ENCODE data around the gene HTR3B. TPM values are rescaled to one million over a fixed set of nuclear protein-coding genes. Genes with fewer than 3 reads are reported as not detected.

Gene HTR3B
- polyA plus RNA-seq, 3 donors, result 0.04 to 0.14 TPM; not detected in 1

GRCh38 chr11:113856966-113857759 lies 47.4 kb upstream of the HTR3B start:
- no peak for DNase-seq
- H3K4me1 Mint-ChIP-seq, result no peaks in the 10 kb centered on the region
- peaks cover 0 to 2% (median 0%) of the 10 kb centered on the region in 3 donors for H3K27me3 Mint-ChIP-seq (ENCODE audit: low read depth in 3 of 3)
- Histone ChIP-seq H3K4me1 (ENCODE audit: control insufficient read depth in 1 of 2, insufficient read depth in 2 of 2, low read length in 2 of 2) (no peaks in the 10 kb centered on the region), H3K9ac (ENCODE audit: insufficient read depth, low read length, poor library complexity, severe bottlenecking) (no peak overlapping the region), H3K4me3 (replicated peaks in 1 of 3; ENCODE audit: low read depth in 2 of 3, low read length in 3 of 3) (no peak overlapping the region), H2AFZ (ENCODE audit: insufficient read depth, low read depth, low read length, poor library complexity, severe bottlenecking) (no peak overlapping the region), H4K20me1 (ENCODE audit: insufficient read depth, low read length) (no peaks in the 10 kb centered on the region), H3K4me2 (replicated peaks; ENCODE audit: extremely low read depth, low read length, poor library complexity, severe bottlenecking) (no peak overlapping the region), H3K79me2 (ENCODE audit: insufficient read depth, low read length) (no peaks in the 10 kb centered on the region), H3K27me3 (ENCODE audit: control insufficient read depth in 2 of 2, insufficient read depth in 2 of 2, low read length in 2 of 2) (no peaks in the 10 kb centered on the region), H3K36me3 (replicated peaks in 1 of 2; ENCODE audit: control insufficient read depth in 1 of 2, insufficient read depth in 2 of 2, low read length in 2 of 2) (peaks cover 8 to 16% of the 10 kb centered on the region in 2 donors), H3K9me3 (replicated peaks in 1 of 2; ENCODE audit: control insufficient read depth in 1 of 2, insufficient read depth in 1 of 2, low read length in 2 of 2) (no peaks in the 10 kb centered on the region), H3K27ac (ENCODE audit: low read depth in 1 of 2, low read length in 2 of 2) (no peak overlapping the region)
- TF ChIP-seq CTCF (IDR thresholded peaks at IDR 0.05), result no peak
- peaks cover 11% of the 10 kb centered on the region in 2 donors for H3K36me3 Mint-ChIP-seq
- H3K9me3 Mint-ChIP-seq, result no peaks in the 10 kb centered on the region
- WGBS (ENCODE audit: insufficient coverage), result 100% methylated on average over 1 of the region's 5 CpGs
- no peak overlapping the region for H3K4me3 Mint-ChIP-seq
- intact Hi-C loops (cut with micrococcal nuclease), result no loop called here
- no peak overlapping the region for H3K27ac Mint-ChIP-seq

- no peak for TF ChIP-seq CTCF (IDR thresholded peaks at IDR 0.05)
- no peak overlapping the region for H3K9ac ChIP-seq (ENCODE audit: insufficient read depth, low read length, poor library complexity, severe bottlenecking)
- H3K36me3 ChIP-seq (replicated peaks in 1 of 2; ENCODE audit: control insufficient read depth in 1 of 2, insufficient read depth in 2 of 2, low read length in 2 of 2), result no peaks in the 10 kb centered on the region
- Mint-ChIP-seq H3K36me3 (peaks cover 0 to 3% of the 10 kb centered on the region in 2 donors), H3K4me3 (no peak overlapping the region), H3K27me3 (ENCODE audit: low read depth in 3 of 3) (peaks cover 0 to 4% (median 0%) of the 10 kb centered on the region in 3 donors), H3K9me3 (peaks cover 0 to 2% (median 0%) of the 10 kb centered on the region in 7 donors), H3K4me1 (no peaks in the 10 kb centered on the region), H3K27ac (no peak overlapping the region)
- no peak overlapping the region for H3K27ac ChIP-seq (ENCODE audit: low read depth in 1 of 2, low read length in 2 of 2)
- no peak for DNase-seq
- no peaks in the 10 kb centered on the region for H3K27me3 ChIP-seq (ENCODE audit: control insufficient read depth in 2 of 2, insufficient read depth in 2 of 2, low read length in 2 of 2)
- H3K4me1 ChIP-seq (ENCODE audit: control insufficient read depth in 1 of 2, insufficient read depth in 2 of 2, low read length in 2 of 2), result no peaks in the 10 kb centered on the region
- intact Hi-C loops (cut with micrococcal nuclease), result no loop called here
- H4K20me1 ChIP-seq (ENCODE audit: insufficient read depth, low read length), result no peaks in the 10 kb centered on the region
- H3K79me2 ChIP-seq (ENCODE audit: insufficient read depth, low read length), result no peaks in the 10 kb centered on the region
- H3K4me2 ChIP-seq (replicated peaks; ENCODE audit: extremely low read depth, low read length, poor library complexity, severe bottlenecking), result no peak overlapping the region
- H3K9me3 ChIP-seq (replicated peaks in 1 of 2; ENCODE audit: control insufficient read depth in 1 of 2, insufficient read depth in 1 of 2, low read length in 2 of 2), result no peaks in the 10 kb centered on the region
- H3K4me3 ChIP-seq (replicated peaks in 1 of 3; ENCODE audit: low read depth in 2 of 3, low read length in 3 of 3), result no peak overlapping the region
- no peak overlapping the region for H2AFZ ChIP-seq (ENCODE audit: insufficient read depth, low read depth, low read length, poor library complexity, severe bottlenecking)
These were observed 44.9 kb upstream of the HTR3B start for GRCh38 chr11:113859665-113860064.

All from CD14-positive monocyte (primary cell).